HG02970 (cell line): Measurements from ENCODE around the gene PCCA.
"Not testable (repeated sequence)": the region's sequence is repeated elsewhere in the genome, so short reads cannot be mapped to it uniquely, and the experiment has no call there.

Experiments
- ATAC-seq: cut with Tn5 transposase; IDR thresholded peaks from one replicate; pipeline ENCODE4 v1.9.1; 2021; ENCODE audit warnings: mild to moderate bottlenecking, moderate library complexity, moderate number of reproducible peaks; ENCODE audit not compliant: unreplicated experiment, low FRiP score

The PCCA gene

GRCh38 chr13:100178309-100178708 is 89.4 kb downstream of the PCCA start:
- ATAC-seq: no peak

- no peak for ATAC-seq
These were observed 90.4 kb downstream of the PCCA start for GRCh38 chr13:100179276-100179675.

- no peak for ATAC-seq
These were observed 94.1 kb downstream of the PCCA start for GRCh38 chr13:100182900-100183490.

GRCh38 chr13:100184095-100184494 is 95.2 kb downstream of the PCCA start:
- no peak for ATAC-seq

- ATAC-seq: no peak
These were observed 106.7 kb downstream of the PCCA start for GRCh38 chr13:100195568-100195967.

- no peak for ATAC-seq
These were observed 107.5 kb downstream of the PCCA start for GRCh38 chr13:100196375-100196774.

GRCh38 chr13:100197116-100197515 is 108.2 kb downstream of the PCCA start:
- ATAC-seq: no peak

GRCh38 chr13:100197591-100198365 is 108.9 kb downstream of the PCCA start:
- ATAC-seq: no peak

- ATAC-seq: no peak
These were observed 114.9 kb downstream of the PCCA start for GRCh38 chr13:100203696-100204367.

GRCh38 chr13:100208002-100208401 is 119.1 kb downstream of the PCCA start:
- no peak for ATAC-seq

- ATAC-seq: no peak
These were observed 119.7 kb downstream of the PCCA start for GRCh38 chr13:100208626-100209025.

GRCh38 chr13:100209857-100210825 is 121.2 kb downstream of the PCCA start:
- ATAC-seq: no peak

GRCh38 chr13:100211016-100211710 is 122.3 kb downstream of the PCCA start:
- ATAC-seq: no peak

GRCh38 chr13:100212904-100213553 is 124.1 kb downstream of the PCCA start:
- no peak for ATAC-seq

GRCh38 chr13:100213576-100213975 is 124.7 kb downstream of the PCCA start:
- ATAC-seq: no peak

- no peak for ATAC-seq
These were observed 126.0 kb downstream of the PCCA start for GRCh38 chr13:100214886-100215285.

GRCh38 chr13:100221166-100221565 is 132.3 kb downstream of the PCCA start:
- no peak for ATAC-seq

GRCh38 chr13:100223966-100224530 is 135.2 kb downstream of the PCCA start:
- ATAC-seq: not testable (repeated sequence)

GRCh38 chr13:100229603-100230002 is 140.7 kb downstream of the PCCA start:
- ATAC-seq: no peak
